Posterior cingulate gyrus (tissue), 11 donors: ENCODE measurements around the gene CCR6.

Source experiments
- DNase-seq, 10 donors: peaks; one replicate each; pipeline versions ENCODE4 v3.0.0 to v3.0.0-alpha.2; 2020 to 2021; ENCODE audit warnings: mixed read lengths in 3 of 10
- intact Hi-C: fragments of 100-400 bp; cut with DNase I; formaldehyde crosslinking; loops from one replicate; pipeline ENCODE4 v1.15.1; 2023

The CCR6 gene

DNA sequence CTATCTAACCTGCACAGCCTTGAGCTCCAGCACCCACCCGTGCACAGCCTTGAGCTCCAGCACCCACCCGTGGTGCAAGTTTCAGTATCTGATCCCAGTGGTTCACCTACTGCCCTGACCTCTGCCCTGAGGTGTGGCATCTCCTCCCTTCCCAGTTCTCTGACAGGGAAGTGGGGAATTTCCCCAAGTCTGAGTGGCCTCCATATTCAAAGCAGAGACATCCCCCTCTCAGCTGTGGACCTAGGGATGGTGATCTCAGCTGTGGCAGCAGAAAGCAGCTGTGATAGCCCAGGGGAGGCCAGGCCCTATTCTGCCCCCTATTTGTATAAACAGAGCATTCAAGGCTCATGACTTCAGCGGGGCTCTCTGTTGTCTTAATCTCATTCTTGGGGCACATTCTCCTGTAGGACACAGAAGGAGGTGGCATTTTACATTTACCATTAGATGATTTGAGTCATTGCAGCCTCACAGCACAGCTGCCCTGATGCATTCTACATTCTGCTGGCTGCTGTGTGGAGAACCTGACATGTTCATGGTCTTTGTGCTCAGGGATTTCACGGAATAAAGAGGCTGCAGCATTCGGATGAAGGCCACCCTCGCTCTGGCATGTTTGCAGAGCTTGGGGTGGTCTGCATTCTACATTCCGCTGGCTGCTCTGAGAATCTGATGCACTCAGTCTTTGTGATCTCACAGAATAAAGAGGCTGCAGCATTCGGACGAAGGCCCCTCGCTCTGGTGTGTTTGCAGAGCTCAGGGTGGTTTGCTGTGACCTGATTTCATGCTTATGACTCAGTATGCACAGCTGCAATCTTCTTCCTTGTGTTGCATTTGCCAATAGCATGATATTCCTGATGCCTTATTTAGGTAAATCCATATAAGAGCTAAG is 17.9 kb downstream of the CCR6 start:
- intact Hi-C loops = loop anchor here (5.0 kb wide), 2 partner anchors 139 to 364 kb away; no protein-coding TSS in a partner anchor
- no peak for DNase-seq

DNA sequence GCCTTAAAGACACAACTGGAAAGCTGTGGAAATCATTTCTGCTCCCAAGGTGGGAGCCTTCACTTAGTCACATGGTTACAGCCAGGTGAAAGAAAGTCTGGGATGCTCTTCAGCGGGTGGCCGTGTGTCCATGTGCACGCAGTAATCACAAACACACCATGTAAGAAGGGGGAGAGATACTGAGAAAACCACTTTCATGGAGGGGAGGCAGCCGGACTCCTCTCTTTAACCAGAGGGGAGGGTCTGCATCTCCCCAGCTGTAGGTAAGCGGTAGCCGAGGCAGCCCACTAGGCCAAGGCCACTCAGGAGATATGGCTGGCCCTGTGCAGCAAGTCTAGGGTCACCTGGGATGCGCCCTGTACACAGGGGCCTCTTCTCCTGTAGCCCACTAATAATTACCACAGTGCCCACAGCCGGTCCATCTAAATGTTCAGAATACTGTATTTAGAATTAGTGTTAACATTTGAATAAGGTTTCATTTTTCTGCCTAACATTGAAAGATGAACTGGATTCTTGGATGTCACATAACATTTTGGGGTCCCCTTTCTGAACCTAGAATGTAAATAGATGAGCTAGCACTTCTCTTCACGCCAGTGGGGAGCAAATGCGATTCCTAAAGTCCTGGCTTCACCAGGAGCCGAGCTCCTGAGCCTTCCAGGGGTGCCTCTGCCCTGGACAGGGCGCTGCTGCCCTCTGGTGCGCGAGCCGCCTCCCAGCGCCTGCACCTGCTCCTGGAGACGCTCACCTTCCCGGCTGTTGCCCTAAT is 19.0 kb downstream of the CCR6 start:
- intact Hi-C loops = loop anchor here (5.0 kb wide), 2 partner anchors 140 to 365 kb away; no protein-coding TSS in a partner anchor
- DNase-seq = peak in 7 of 10 donors; percentile 27 to 95 (median 59)

DNA sequence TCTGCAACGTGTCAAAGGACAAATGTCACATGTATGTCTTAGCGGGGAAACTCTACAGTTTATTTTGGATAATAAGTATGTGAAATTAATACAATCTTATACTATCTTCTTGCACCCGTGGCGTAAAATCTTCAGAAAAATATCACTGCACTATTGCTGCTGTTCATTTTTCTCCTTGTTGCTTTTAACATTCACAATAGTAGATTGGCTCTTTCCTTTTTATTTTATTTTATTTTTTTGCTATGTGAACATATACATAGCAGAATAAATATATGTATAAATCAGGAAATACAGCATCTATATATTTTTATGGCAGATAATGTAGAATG is 19.5 kb downstream of the CCR6 start:
- intact Hi-C loops = loop anchor here (5.0 kb wide), 2 partner anchors 140 to 365 kb away; no protein-coding TSS in a partner anchor
- DNase-seq = no peak

DNA sequence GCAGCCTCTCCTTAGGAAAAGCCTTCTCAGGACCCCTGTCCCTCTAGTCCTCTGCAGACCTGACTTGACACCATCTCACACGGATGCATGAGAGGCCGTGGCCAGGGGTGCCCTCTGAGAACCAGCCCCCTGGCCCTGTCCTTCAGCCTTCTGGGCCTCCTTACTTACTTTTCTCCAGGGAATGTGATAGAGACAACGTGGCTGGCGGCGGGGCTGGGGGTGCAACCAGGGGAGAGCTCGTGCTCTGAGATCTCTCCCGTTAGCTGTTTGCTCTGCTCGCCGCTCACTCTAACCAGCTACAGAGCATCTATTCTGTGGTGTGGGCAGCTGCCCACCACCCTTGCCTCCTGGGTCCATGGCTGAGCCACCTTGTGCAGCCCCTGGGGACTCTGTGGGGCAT is 20.1 kb downstream of the CCR6 start:
- no peak for DNase-seq
- intact Hi-C loops = loop anchor here (5.0 kb wide), 2 partner anchors 141 to 366 kb away; no protein-coding TSS in a partner anchor

DNA sequence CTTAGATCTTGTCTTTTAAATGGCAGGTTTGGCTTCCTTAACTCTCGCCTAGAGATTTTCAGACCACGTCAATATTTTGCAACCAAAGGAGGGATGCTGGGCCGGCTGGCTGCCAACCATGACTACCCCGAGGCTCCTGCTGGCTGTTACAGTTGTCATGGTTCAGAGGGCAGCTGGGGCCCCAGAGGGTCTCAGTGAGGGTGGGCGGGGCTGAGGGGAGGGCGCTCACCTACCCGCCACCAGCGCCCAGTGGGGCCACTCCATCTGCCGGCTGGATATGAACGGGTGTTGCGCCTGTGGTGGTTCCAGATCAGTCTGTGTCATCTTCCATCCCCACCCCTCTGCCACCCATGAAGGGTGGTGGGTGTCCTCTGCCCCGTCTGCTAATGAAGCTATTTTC is 22.6 kb downstream of the CCR6 start:
- no peak for DNase-seq
- intact Hi-C loops = no loop called here

DNA sequence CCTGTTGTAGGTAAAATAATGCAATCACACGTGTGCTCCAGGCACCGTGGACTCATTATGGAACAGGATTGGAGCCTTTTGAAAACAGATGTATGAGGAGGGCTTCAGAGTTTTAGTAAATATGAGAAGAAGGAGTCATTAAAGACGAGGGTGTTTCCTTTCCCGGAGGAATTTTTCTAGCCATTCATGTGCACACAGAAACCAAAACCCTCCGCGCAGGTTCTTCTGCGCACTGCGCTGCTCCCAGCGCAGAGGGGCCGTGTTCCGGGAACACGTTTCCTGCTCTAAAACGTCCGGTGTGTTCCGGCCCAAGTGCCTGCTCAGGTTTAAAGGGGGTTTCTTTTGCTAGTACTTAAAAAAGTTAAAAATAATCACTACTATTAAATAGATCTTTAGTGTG is 23.2 kb downstream of the CCR6 start:
- no peak for DNase-seq
- intact Hi-C loops = no loop called here

DNA sequence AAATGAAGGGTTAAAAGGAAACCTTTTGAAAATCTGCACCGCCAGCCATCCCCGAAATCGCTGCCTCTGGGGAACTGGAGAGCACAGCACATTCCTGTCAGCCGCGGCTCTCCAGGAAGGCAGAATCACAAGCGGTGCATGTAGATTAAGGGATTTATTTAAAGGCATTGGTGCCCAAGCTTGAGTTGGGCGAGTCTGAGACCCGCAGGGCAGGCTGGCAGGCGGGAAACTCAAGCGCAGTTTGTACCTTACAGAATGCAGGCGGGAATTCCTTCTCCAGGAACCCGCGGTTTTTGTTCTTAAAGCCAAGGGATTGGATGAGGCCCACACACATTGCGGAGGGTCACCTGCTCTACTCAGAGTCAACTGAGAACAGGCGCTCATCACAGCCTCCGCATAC is 24.1 kb downstream of the CCR6 start:
- intact Hi-C loops = no loop called here
- DNase-seq = no peak

DNA sequence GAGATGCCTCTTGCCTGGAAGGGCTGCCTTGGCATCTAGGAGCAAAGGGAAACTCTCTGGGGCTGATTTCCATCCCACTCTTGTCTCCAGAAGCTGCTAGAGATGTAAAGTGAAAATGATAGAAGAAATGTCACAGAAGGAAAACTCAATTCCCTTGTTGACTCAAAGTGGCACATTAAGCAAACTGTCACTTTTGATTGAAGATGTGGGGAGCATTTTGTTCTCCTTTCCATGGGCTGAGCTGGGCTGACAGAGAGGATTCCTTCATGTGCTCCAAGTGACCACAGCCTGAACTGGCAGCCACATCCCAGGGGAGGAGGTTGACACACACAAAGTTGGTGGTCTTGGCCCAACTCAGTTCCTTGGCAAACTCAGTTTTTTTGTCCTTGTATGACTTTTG is 25.1 kb downstream of the CCR6 start:
- intact Hi-C loops = no loop called here
- no peak for DNase-seq

DNA sequence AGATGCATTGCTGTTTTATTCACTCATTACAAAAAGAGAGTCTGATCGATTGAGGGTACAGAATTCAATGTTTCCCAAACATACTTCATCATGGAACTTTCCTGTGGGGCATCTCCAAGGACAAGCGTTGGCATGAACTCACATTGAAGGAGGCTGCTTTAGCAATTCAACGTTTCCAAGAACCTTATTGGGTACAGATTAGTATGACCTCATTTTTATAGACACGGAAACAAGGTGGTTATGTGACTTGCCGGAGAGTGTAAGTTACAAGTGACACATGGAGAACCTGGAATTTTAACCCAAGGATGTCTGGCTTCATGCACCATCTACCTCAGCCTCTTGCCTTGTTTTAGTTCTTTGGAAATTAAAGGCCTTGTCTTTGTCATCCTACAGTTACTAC is 26.1 kb downstream of the CCR6 start:
- intact Hi-C loops = no loop called here
- no peak for DNase-seq

DNA sequence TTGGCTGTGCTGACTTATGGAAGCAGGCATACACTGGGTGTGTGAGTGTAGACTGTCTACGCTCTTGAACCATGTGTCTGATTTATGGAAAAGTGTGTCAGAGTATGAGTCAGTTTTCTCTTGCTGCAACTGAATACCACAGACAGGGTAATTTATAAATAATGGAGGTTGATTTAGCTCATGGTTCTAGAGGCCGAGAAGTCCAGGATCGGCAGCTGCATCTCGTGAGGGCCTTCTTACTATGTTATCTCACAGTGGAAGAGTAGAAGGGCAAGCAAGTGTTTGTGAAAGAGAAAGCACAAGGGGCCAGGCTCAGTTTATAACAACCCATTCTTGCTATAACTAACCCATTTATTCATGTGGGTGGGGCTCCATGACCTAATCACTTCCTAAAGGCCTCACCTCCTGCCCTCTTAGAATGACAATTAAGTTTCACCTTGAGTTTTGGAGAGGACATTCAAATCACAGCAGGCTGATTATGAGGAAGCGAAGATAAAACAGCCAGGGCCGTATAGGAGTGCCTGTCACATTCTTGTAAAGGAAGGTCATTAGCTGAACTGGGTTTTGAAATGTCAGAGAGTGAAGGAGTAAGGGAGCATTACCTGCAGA is 28.1 kb downstream of the CCR6 start:
- intact Hi-C loops = no loop called here
- DNase-seq = no peak

DNA sequence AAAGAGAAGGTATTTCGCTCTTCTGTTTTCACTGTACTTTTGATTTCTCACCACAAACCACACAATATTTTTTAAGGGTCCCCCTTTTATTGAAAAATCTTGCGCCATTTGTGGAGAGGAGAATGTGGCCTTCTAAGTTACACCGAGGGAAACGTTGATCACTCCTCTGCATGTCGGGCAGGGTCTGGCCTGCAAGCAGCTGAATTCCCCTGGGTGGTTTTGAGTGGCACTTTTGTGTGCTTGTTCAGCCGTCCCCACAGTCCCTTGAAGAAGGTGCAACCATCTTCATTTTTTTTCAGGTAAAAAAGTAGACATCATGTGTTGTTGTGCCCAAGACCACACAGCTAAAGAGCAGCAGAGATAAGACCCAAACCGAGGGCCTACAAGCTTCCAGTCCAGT is 28.8 kb downstream of the CCR6 start:
- no peak for DNase-seq
- intact Hi-C loops = no loop called here

DNA sequence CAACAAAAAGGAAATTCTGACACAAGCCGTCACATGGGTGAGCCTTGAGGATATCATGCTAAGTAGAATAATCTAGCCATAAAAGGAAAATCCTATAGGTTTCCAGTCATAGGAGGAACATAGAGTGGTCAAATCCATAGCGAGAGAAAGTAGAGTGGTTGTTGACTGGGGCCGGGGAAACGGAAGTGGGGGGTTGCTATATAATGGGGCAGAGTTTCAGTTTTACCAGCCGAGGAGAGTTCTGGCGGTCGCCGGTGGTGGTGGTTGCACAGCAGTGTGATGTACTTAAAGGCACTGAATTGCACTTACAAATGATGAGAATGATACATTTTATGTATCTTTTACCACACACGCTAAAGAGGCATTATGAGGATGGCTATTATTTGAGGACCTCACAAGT is 30.0 kb downstream of the CCR6 start:
- no peak for DNase-seq
- intact Hi-C loops = no loop called here

DNA sequence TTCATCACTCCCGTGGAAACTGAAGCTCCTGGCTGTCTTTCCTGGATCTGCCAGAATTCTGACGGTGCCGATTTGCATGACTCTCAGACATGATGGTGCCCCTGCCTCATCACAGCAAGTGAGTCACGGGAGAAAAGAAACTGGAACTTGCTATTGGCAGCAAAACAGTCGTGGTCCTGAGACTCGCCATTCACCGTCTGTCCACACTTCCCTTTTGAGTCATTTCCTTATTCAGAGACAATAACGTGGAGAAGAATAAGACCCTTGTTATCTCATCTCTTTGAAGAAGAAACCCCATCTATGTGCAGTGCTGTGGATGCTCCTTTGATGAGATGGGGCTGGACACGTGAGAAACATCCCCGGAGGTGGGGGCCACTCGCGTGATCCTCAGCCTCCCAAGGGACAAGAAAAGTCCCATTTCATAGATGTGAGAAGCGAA is 30.6 kb downstream of the CCR6 start:
- DNase-seq = peak in 2 of 10 donors; percentile 32 to 85
- intact Hi-C loops = no loop called here

DNA sequence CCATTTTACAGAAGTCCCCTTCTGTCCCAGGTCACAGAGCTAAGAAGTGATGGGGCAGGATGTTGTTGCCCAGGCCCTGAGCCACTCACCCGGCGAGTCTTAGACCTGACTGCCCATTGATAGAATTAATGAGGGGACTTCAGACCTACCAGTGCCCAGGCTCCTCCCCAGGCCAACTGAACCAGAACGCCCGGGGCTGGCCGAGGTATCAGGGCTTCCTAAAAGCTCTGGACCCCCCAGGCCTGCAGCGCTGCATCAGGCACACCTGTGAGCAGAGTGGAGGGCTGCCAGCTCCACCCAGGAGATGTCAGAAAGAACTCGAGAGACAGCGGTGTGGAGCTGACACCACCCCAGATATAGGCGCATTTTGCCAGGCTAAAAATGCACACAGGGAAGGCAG is 31.4 kb downstream of the CCR6 start:
- no peak for DNase-seq
- intact Hi-C loops = no loop called here

DNA sequence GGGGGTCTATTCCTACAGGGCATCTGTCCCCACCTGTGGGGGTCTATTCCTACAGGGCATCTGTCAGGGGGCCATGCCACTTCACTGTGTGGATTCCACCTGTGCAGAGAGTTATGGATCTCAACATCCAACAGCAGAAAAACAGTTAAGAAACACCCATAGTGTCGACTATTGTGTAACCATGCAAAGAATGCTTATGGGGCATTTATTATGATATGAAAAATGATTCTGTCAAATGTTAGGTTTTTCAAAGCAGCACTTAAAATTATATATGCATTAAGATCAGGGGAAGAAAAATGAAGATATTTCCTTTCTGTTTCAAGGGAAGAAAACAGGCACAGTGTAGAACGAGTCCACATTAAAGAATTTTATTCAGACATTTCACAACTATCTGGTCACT is 32.0 kb downstream of the CCR6 start:
- intact Hi-C loops = no loop called here

DNA sequence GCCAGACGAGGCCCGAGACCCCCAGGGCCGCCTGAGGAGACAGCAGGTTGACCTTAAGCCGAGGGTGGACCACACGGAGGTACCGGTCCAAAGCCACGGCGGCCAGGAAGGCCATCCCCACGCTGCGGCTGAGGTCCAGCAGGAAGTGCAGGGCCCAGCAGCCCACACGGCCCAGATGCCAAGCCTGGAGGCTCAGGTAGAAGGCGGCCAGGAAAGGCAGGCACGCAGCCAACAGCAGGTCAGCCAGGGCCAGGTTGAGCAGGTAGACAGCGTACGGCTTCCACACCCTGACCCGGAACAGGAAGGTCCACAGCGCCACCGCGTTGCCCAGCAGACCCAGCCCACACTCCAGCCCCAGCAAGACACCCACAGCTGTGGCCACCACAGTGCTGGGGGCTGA is 34.5 kb downstream of the CCR6 start:
- intact Hi-C loops = no loop called here
- DNase-seq = no peak

More for the DNA sequence above, 32.0 kb downstream of the CCR6 start:
- no peak for DNase-seq

DNA sequence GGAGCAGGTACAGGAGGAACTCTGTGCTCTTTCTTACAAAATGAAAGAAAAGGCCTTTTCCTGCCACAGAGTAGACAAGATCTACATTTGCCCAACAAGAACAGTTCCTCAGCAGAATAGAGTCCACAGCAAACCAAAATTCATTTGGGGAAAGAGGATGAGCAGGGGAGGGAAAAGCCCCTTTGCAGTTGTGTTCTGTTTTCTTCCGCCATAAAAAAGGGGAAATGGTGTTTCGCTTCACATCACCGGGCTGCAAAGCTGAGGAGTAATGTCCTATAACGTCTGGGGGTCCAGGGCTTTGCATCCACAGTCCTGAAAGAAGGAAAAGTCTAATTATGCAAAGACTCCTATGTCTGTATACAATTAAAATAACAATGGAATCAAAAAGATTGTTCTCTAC is 35.0 kb downstream of the CCR6 start, which contains the start of gene GPR31:
GPR31 (minus strand) TSS at position 118 of the 400 bp plus-strand sequence. CDS start 149 bp downstream, outside the sequence.
- no peak for DNase-seq
- intact Hi-C loops = no loop called here

DNA sequence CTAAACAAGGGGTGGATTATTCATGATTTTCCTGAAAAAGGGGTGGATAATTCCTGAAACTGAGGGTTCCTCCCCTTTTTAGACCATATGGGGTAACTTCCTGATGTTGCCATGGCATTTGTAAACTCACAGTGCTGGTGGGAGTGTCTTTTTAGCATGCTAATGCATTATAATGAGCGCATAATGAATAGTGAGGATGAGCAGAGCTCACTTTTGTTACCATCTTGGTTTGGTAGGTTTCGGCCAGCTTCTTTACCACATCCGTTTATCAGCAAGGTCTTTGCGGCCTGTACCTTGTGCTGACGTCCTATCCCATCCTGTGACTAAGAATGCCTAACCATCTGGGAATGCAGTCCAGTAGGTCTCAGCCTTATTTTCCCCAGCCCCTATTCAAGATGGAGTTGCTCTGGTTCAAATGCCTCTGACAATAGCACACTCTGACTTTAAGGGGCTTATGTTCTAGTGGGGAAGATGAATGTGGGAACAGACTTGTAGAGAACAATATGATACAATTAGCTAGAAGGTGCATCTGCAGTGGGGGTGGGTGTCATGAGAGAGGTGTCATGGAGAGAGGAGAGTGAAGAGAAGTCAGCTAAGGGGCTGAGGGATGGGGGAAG is 39.1 kb downstream of the CCR6 start:
- intact Hi-C loops = no loop called here
- no peak for DNase-seq

DNA sequence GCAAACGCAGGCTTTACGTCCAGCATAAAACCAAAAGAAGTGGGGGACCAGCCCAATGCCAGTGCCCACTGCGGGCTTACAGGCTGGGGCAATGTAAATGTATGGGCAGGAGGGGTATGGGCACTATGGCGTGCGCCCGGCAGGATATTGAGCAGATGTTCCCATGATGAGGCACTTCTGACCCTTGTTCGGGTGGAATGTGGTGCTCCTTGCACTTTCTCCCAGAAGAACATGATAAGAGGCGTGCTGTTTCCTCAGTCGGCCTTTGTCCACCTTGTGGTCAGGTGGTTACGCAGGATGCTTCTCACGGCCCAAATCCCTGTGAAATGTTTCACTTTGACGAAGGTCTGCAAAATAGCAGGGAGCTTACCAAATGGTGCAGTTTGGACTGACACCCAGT is 39.7 kb downstream of the CCR6 start:
- DNase-seq = no peak
- intact Hi-C loops = no loop called here

DNA sequence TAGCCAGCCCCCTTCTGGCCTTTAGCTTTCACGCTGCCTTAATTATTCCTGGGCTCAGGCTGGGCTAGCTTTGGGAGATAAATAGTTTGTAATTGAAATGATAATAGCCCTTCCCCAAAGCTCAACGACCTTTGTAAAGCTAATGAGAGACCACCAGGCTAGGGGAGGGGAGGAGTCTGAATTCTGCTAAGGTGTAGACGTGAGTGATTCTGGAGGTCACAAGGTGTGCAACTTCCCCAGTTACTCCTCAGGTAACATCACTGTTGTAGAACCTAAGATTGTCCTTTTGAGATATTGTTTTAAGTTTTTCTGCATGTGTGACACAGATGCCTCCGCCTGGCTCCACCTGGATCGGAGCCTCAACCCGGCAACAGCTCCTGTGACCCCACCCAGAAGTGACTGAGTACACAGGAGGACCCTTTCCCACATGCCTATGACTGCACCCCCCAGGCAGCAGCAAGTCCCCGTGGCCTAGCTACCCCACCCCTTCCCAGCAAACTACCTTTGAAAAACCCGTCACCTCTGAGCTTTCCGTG is 40.6 kb downstream of the CCR6 start:
- intact Hi-C loops = no loop called here
- no peak for DNase-seq
